HEK293 (cell line): Measurements from ENCODE around the gene MAP3K20.
A peak's percentile ranks its signal among the peaks of the same experiment; 100 is the strongest.

Experiments
- CTCF ChIA-PET: fragments of 350-600 bp; formaldehyde crosslinking; extraction: SDS; loops from one replicate; lab custom pipeline; 2021; ENCODE audit warnings: antibody characterized with exemption; lab: Yijun Ruan, JAX
- POLR2A ChIA-PET: fragments of 300-600 bp; formaldehyde crosslinking; extraction: SDS; loops from one replicate; lab custom pipeline; 2020; ENCODE audit warnings: antibody characterized with exemption, inconsistent platforms; lab: Yijun Ruan, JAX
- H3K27ac ChIP-seq: fragments of 200-500 bp; sonication (Bioruptor generic); 2 replicates; pipeline ENCODE4 v1.5.1; 2014; ENCODE audit warnings: low read depth, low read length, control low read depth, inconsistent platforms; ENCODE audit errors: extremely low read depth
- H3K36me3 ChIP-seq, 2 experiments: fragments of 200-500 bp in 1 of 2; sonication (Bioruptor generic) in 1 of 2; 1 replicate in 1 of 2; 2 replicates in 1 of 2; pipeline ENCODE4 v1.5.1; 2014 to 2017; ENCODE audit warnings: inconsistent platforms in 2 of 2, low read length in 2 of 2; ENCODE audit not compliant: control insufficient read depth in 2 of 2, insufficient read depth in 1 of 2
- H3K4me1 ChIP-seq: fragments of 200-500 bp; sonication (Bioruptor generic); 2 replicates; pipeline ENCODE4 v1.5.1; 2014; ENCODE audit warnings: mild to moderate bottlenecking, low read length, inconsistent platforms; ENCODE audit not compliant: control insufficient read depth, insufficient read depth
- H3K4me3 ChIP-seq: 2 replicates; pipeline ENCODE4 v1.5.1; 2011; ENCODE audit warnings: low read depth, mild to moderate bottlenecking, control low read depth, low read length, moderate library complexity
- H3K9me3 ChIP-seq: fragments of 200-500 bp; sonication (Bioruptor generic); 2 replicates; pipeline ENCODE4 v1.5.1; 2014; ENCODE audit warnings: low read depth, low read length, inconsistent platforms; ENCODE audit not compliant: control insufficient read depth, insufficient read depth
- GLIS1 ChIP-seq: fragments of 450-650 bp; formaldehyde crosslinking; IDR thresholded peaks from 2 replicates; pipeline ENCODE4 v1.5.1; 2016; ENCODE audit warnings: missing biosample characterization, missing genetic modification characterization
- HOXC10 ChIP-seq: sonication (generic); formaldehyde crosslinking; IDR thresholded peaks from 2 replicates; pipeline ENCODE4 v1.8.1; 2023; ENCODE audit warnings: mild to moderate bottlenecking, missing genetic modification reagents
- OSR2 ChIP-seq: fragments of 450-650 bp; formaldehyde crosslinking; IDR thresholded peaks from 2 replicates; pipeline ENCODE4 v1.5.1; 2016; ENCODE audit warnings: missing biosample characterization, missing genetic modification characterization
- TRIM28 ChIP-seq: IDR thresholded peaks from 2 replicates; pipeline ENCODE4 v1.6.1; 2011; ENCODE audit warnings: low read length, control low read depth, borderline replicate concordance
- ZBTB21 ChIP-seq: fragments of 450-650 bp; formaldehyde crosslinking; IDR thresholded peaks from 2 replicates; pipeline ENCODE4 v1.5.1; 2017; ENCODE audit warnings: missing biosample characterization, missing genetic modification characterization
- ZBTB48 ChIP-seq: fragments of 450-650 bp; formaldehyde crosslinking; IDR thresholded peaks from 2 replicates; pipeline ENCODE4 v1.5.1; 2016; ENCODE audit warnings: missing biosample characterization, missing genetic modification characterization
- ZNF169 ChIP-seq: fragments of 450-650 bp; formaldehyde crosslinking; IDR thresholded peaks from 2 replicates; pipeline ENCODE4 v1.5.1; 2016; ENCODE audit warnings: missing biosample characterization, missing genetic modification characterization
- ZNF184 ChIP-seq: fragments of 450-650 bp; IDR thresholded peaks from 2 replicates; pipeline ENCODE4 v1.5.1; 2018; ENCODE audit warnings: missing biosample characterization, mild to moderate bottlenecking, missing genetic modification characterization
- ZNF311 ChIP-seq: fragments of 450-650 bp; formaldehyde crosslinking; IDR thresholded peaks from 2 replicates; pipeline ENCODE4 v1.5.1; 2017; ENCODE audit warnings: missing biosample characterization, missing genetic modification characterization, borderline replicate concordance
- ZNF324 ChIP-seq: fragments of 450-650 bp; formaldehyde crosslinking; IDR thresholded peaks from 2 replicates; pipeline ENCODE4 v1.5.1; 2016; ENCODE audit warnings: missing biosample characterization, missing genetic modification characterization
- ZNF391 ChIP-seq: fragments of 450-650 bp; formaldehyde crosslinking; IDR thresholded peaks from 2 replicates; pipeline ENCODE4 v1.5.1; 2016; ENCODE audit warnings: low read depth, missing biosample characterization, missing genetic modification characterization, borderline replicate concordance
- ZNF555 ChIP-seq: fragments of 450-650 bp; formaldehyde crosslinking; conservative IDR thresholded peaks from 2 replicates; pipeline ENCODE4 v1.5.1; 2017; ENCODE audit warnings: missing biosample characterization, mild to moderate bottlenecking, missing genetic modification characterization, inconsistent platforms
- ZNF664 ChIP-seq: fragments of 450-650 bp; formaldehyde crosslinking; IDR thresholded peaks from 2 replicates; pipeline ENCODE4 v1.5.1; 2016; ENCODE audit warnings: missing biosample characterization, missing genetic modification characterization
- ZNF707 ChIP-seq: fragments of 450-650 bp; formaldehyde crosslinking; IDR thresholded peaks from 2 replicates; pipeline ENCODE4 v1.5.1; 2016; ENCODE audit warnings: missing biosample characterization, missing genetic modification characterization
- ZNF777 ChIP-seq: fragments of 450-650 bp; formaldehyde crosslinking; IDR thresholded peaks from 2 replicates; pipeline ENCODE4 v1.5.1; 2017; ENCODE audit warnings: missing biosample characterization, missing genetic modification characterization, borderline replicate concordance
- TF ChIP-seq, protein P1 (sequence below): fragments of 450-650 bp; formaldehyde crosslinking; conservative IDR thresholded peaks from 2 replicates; pipeline ENCODE4 v1.5.1; 2016; ENCODE audit warnings: low read depth, missing biosample characterization, missing genetic modification characterization
- TF ChIP-seq, protein P2 (sequence below): fragments of 450-650 bp; formaldehyde crosslinking; IDR thresholded peaks from 2 replicates; pipeline ENCODE4 v1.5.1; 2016; ENCODE audit warnings: missing biosample characterization, missing genetic modification characterization
- TF ChIP-seq, protein P3 (sequence below): fragments of 450-650 bp; IDR thresholded peaks from 2 replicates; pipeline ENCODE4 v1.5.1; 2018; ENCODE audit warnings: missing biosample characterization, missing genetic modification characterization
- TF ChIP-seq, protein P4 (sequence below): IDR thresholded peaks from 2 replicates; pipeline ENCODE4 v1.6.1; 2011; ENCODE audit warnings: mild to moderate bottlenecking, low read depth, low read length, borderline replicate concordance
- TF ChIP-seq, protein P5 (sequence below): fragments of 450-650 bp; formaldehyde crosslinking; IDR thresholded peaks from 2 replicates; pipeline ENCODE4 v1.5.1; 2017; ENCODE audit warnings: missing biosample characterization, missing genetic modification characterization
- TF ChIP-seq, protein P6 (sequence below): fragments of 450-650 bp; formaldehyde crosslinking; IDR thresholded peaks from 2 replicates; pipeline ENCODE4 v1.5.1; 2016; ENCODE audit warnings: missing biosample characterization, missing genetic modification characterization
- TF ChIP-seq, protein P7 (sequence below): fragments of 450-650 bp; formaldehyde crosslinking; IDR thresholded peaks from 2 replicates; pipeline ENCODE4; 2016; ENCODE audit warnings: missing biosample characterization, missing genetic modification characterization

The MAP3K20 gene

DNA sequence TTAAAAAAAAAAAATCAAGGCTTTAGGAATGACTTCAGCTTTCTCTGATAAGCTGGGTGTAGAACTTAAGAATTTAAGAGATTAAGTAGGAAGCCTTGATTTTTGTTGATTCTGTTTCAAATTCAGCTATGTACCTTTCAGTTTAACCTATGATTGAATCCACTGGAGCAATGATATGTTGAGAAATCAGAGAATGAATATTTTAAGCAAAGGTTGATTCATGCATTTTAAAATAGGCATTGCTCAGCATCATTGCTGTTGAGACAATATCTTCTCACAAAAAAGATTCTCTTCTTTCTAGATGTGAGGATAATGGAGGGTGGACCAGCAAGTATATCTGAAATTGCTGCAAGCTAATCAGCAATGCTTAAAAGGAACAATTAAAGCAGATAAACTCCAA is 109.8 kb downstream of the MAP3K20 start (continued):
- TF ChIP-seq, protein P1, sequence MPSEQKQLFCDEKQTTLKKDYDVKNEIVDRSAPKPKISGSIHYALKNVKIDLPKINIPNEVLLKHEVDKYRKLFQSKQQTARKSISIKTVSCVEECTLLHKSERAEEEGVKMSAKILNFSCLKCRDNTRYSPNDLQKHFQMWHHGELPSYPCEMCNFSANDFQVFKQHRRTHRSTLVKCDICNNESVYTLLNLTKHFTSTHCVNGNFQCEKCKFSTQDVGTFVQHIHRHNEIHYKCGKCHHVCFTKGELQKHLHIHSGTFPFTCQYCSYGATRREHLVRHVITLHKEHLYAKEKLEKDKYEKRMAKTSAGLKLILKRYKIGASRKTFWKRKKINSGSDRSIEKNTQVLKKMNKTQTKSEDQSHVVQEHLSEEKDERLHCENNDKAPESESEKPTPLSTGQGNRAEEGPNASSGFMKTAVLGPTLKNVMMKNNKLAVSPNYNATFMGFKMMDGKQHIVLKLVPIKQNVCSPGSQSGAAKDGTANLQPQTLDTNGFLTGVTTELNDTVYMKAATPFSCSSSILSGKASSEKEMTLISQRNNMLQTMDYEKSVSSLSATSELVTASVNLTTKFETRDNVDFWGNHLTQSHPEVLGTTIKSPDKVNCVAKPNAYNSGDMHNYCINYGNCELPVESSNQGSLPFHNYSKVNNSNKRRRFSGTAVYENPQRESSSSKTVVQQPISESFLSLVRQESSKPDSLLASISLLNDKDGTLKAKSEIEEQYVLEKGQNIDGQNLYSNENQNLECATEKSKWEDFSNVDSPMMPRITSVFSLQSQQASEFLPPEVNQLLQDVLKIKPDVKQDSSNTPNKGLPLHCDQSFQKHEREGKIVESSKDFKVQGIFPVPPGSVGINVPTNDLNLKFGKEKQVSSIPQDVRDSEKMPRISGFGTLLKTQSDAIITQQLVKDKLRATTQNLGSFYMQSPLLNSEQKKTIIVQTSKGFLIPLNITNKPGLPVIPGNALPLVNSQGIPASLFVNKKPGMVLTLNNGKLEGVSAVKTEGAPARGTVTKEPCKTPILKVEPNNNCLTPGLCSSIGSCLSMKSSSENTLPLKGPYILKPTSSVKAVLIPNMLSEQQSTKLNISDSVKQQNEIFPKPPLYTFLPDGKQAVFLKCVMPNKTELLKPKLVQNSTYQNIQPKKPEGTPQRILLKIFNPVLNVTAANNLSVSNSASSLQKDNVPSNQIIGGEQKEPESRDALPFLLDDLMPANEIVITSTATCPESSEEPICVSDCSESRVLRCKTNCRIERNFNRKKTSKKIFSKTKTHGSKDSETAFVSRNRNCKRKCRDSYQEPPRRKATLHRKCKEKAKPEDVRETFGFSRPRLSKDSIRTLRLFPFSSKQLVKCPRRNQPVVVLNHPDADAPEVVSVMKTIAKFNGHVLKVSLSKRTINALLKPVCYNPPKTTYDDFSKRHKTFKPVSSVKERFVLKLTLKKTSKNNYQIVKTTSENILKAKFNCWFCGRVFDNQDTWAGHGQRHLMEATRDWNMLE (tag by site-specific recombination): no peak
- TF ChIP-seq TRIM28: no peak

DNA sequence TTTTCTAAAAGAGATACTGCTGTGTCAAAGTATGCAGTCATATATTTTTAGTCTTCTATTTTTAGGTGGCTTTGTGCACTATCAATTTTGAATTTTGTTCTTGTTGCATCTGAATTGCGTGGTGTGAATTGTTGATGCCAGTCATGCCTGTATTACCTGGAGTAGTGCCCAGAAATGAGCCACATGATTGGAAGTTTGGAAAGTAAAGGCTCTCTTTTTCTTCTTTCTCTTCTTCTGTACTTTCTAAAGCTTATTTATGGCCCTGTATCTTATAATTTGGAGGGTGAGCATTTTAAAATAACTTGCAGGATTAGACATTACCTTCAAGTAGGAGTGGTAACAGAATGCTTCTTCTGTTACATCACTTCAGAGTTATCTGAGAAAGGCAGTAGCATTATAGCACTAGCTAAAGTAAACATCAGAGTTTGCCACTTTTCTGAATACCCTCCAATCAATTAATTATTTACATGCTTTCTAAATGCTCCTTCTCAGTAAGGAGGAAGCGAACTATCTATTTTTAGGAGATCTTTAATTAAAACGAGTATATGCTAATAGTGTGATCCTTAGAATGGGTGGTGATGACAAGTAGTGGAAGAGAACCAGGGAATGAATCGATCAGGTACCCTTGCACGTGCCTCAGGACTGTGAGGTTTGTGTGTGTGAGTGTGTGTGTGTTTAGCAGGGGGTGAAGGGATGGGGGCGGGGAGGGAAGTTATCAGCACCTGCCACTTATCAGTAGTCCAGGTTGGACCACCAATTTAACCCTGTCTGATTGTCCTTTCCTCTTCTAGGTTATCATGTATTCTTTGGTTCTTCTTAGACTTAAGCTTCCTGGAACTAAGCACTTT is 112.5 kb downstream of the MAP3K20 start:
- H3K27ac ChIP-seq: no peak overlapping the region
- H3K4me3 ChIP-seq: no peak overlapping the region
- peaks cover 3% of the 10 kb centered on the region for H3K4me1 ChIP-seq
- no peaks in the 10 kb centered on the region for H3K9me3 ChIP-seq
- H3K36me3 ChIP-seq: peaks cover 0 to 5% of the 10 kb centered on the region in 2 experiments; a peak in 1 of 3 replicates
- CTCF ChIA-PET: interaction anchor here (1.0 to 4.0 kb wide), 2 partner anchors 21 to 160 kb away, joined by 3 to 18 read pairs; no protein-coding TSS in a partner anchor
- POLR2A ChIA-PET: no interaction called here
- TF ChIP-seq OSR2 (peak; percentile 55; the same call in 1 of the 2 replicates), ZNF777 (no peak), ZBTB48 (no peak), HOXC10 (CRISPR knock-in tag) (no peak), ZBTB21 (tag by site-specific recombination) (no peak), ZNF707 (tag by site-specific recombination) (no peak), ZNF391 (tag by site-specific recombination) (no peak), ZNF311 (tag by site-specific recombination) (no peak), ZNF324 (tag by site-specific recombination) (no peak), ZNF169 (tag by site-specific recombination) (no peak), ZNF184 (tag by site-specific recombination) (no peak), ZNF555 (tag by site-specific recombination) (no peak), ZNF664 (tag by site-specific recombination) (0 out of 2 replicates have a peak, but pooled peaks have one; percentile 14), GLIS1 (tag by site-specific recombination) (no peak)
- TF ChIP-seq, protein P2, sequence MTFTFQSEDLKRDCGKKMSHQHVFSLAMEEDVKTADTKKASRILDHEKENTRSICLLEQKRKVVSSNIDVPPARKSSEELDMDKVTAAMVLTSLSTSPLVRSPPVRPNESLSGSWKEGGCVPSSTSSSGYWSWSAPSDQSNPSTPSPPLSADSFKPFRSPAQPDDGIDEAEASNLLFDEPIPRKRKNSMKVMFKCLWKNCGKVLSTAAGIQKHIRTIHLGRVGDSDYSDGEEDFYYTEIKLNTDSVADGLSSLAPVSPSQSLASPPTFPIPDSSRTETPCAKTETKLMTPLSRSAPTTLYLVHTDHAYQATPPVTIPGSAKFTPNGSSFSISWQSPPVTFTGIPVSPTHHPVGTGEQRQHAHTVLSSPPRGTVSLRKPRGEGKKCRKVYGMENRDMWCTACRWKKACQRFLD (tag by site-specific recombination): no peak
- TF ChIP-seq, protein P3, sequence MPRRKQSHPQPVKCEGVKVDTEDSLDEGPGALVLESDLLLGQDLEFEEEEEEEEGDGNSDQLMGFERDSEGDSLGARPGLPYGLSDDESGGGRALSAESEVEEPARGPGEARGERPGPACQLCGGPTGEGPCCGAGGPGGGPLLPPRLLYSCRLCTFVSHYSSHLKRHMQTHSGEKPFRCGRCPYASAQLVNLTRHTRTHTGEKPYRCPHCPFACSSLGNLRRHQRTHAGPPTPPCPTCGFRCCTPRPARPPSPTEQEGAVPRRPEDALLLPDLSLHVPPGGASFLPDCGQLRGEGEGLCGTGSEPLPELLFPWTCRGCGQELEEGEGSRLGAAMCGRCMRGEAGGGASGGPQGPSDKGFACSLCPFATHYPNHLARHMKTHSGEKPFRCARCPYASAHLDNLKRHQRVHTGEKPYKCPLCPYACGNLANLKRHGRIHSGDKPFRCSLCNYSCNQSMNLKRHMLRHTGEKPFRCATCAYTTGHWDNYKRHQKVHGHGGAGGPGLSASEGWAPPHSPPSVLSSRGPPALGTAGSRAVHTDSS: no peak
- TF ChIP-seq, protein P4, sequence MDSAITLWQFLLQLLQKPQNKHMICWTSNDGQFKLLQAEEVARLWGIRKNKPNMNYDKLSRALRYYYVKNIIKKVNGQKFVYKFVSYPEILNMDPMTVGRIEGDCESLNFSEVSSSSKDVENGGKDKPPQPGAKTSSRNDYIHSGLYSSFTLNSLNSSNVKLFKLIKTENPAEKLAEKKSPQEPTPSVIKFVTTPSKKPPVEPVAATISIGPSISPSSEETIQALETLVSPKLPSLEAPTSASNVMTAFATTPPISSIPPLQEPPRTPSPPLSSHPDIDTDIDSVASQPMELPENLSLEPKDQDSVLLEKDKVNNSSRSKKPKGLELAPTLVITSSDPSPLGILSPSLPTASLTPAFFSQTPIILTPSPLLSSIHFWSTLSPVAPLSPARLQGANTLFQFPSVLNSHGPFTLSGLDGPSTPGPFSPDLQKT: no peak
- TF ChIP-seq, protein P5, sequence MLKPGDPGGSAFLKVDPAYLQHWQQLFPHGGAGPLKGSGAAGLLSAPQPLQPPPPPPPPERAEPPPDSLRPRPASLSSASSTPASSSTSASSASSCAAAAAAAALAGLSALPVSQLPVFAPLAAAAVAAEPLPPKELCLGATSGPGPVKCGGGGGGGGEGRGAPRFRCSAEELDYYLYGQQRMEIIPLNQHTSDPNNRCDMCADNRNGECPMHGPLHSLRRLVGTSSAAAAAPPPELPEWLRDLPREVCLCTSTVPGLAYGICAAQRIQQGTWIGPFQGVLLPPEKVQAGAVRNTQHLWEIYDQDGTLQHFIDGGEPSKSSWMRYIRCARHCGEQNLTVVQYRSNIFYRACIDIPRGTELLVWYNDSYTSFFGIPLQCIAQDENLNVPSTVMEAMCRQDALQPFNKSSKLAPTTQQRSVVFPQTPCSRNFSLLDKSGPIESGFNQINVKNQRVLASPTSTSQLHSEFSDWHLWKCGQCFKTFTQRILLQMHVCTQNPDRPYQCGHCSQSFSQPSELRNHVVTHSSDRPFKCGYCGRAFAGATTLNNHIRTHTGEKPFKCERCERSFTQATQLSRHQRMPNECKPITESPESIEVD (tag by site-specific recombination): peak; percentile 33
- TF ChIP-seq, protein P6, sequence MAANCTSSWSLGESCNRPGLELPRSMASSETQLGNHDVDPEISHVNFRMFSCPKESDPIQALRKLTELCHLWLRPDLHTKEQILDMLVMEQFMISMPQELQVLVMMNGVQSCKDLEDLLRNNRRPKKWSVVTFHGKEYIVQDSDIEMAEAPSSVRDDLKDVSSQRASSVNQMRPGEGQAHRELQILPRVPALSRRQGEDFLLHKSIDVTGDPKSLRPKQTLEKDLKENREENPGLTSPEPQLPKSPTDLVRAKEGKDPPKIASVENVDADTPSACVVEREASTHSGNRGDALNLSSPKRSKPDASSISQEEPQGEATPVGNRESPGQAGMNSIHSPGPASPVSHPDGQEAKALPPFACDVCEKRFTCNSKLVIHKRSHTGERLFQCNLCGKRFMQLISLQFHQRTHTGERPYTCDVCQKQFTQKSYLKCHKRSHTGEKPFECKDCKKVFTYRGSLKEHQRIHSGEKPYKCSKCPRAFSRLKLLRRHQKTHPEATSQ: no peak
- TF ChIP-seq, protein P7, sequence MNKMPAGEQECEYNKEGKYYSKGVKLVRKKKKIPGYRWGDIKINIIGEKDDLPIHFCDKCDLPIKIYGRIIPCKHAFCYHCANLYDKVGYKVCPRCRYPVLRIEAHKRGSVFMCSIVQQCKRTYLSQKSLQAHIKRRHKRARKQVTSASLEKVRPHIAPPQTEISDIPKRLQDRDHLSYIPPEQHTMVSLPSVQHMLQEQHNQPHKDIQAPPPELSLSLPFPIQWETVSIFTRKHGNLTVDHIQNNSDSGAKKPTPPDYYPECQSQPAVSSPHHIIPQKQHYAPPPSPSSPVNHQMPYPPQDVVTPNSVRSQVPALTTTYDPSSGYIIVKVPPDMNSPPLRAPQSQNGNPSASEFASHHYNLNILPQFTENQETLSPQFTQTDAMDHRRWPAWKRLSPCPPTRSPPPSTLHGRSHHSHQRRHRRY (tag by site-specific recombination): no peak
